ENCODE measurements around the gene SUSD1. TPM values are rescaled to one million over a fixed set of nuclear protein-coding genes. Genes with fewer than 3 reads are reported as not detected.

Gene SUSD1
- polyA plus RNA-seq, 1 donor from 2014 or later, result 2.0 TPM

GRCh38 chr9:112069318-112070169 lies 105.6 kb downstream of the SUSD1 start:
- Histone ChIP-seq H3K79me2 (replicated peaks; ENCODE audit: insufficient read depth, low read length) (no peaks in the 10 kb centered on the region), H3K4me2 (ENCODE audit: low read length) (no peak overlapping the region), H4K20me1 (ENCODE audit: insufficient read depth) (no peaks in the 10 kb centered on the region), H2AFZ (ENCODE audit: low read depth, low read length) (no peak overlapping the region), H3K36me3 (ENCODE audit: insufficient read depth, low read length) (no peaks in the 10 kb centered on the region), H3F3A (ENCODE audit: insufficient read depth, low read length, poor library complexity, severe bottlenecking) (no peaks in the 10 kb centered on the region), H3K9ac (ENCODE audit: low read length) (no peak overlapping the region), H3K9me2 (ENCODE audit: insufficient read depth, low read length) (no peaks in the 10 kb centered on the region), H3K4me3 (ENCODE audit: low read length) (no peak overlapping the region), H3K27me3 (ENCODE audit: insufficient read depth, low read depth, low read length) (no peaks in the 10 kb centered on the region), H3K27ac (ENCODE audit: low read length) (no peak overlapping the region), H3K9me3 (ENCODE audit: low read length) (no peaks in the 10 kb centered on the region)
- TF ChIP-seq POLR2AphosphoS5 (IDR thresholded peaks at IDR 0.05) (no peak), MXI1 (conservative IDR thresholded peaks at IDR 0.05; ENCODE audit: poor library complexity, severe bottlenecking) (no peak), SMC3 (conservative IDR thresholded peaks at IDR 0.05; ENCODE audit: poor library complexity) (no peak), RAD21 (conservative IDR thresholded peaks at IDR 0.05) (no peak), CTCF (IDR thresholded peaks at IDR 0.05; ENCODE audit: poor library complexity, severe bottlenecking) (no peak), EZH2 (IDR thresholded peaks at IDR 0.05; ENCODE audit: borderline replicate concordance, insufficient read depth, low read length, poor library complexity, severe bottlenecking) (no peak), TAF1 (IDR thresholded peaks at IDR 0.05; ENCODE audit: low read depth) (no peak), EP300 (conservative IDR thresholded peaks at IDR 0.05; ENCODE audit: poor library complexity, severe bottlenecking) (no peak)
- TF ChIP-seq, protein P1, sequence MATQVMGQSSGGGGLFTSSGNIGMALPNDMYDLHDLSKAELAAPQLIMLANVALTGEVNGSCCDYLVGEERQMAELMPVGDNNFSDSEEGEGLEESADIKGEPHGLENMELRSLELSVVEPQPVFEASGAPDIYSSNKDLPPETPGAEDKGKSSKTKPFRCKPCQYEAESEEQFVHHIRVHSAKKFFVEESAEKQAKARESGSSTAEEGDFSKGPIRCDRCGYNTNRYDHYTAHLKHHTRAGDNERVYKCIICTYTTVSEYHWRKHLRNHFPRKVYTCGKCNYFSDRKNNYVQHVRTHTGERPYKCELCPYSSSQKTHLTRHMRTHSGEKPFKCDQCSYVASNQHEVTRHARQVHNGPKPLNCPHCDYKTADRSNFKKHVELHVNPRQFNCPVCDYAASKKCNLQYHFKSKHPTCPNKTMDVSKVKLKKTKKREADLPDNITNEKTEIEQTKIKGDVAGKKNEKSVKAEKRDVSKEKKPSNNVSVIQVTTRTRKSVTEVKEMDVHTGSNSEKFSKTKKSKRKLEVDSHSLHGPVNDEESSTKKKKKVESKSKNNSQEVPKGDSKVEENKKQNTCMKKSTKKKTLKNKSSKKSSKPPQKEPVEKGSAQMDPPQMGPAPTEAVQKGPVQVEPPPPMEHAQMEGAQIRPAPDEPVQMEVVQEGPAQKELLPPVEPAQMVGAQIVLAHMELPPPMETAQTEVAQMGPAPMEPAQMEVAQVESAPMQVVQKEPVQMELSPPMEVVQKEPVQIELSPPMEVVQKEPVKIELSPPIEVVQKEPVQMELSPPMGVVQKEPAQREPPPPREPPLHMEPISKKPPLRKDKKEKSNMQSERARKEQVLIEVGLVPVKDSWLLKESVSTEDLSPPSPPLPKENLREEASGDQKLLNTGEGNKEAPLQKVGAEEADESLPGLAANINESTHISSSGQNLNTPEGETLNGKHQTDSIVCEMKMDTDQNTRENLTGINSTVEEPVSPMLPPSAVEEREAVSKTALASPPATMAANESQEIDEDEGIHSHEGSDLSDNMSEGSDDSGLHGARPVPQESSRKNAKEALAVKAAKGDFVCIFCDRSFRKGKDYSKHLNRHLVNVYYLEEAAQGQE (IDR thresholded peaks at IDR 0.05; ENCODE audit: borderline replicate concordance), result no peak

DNA sequence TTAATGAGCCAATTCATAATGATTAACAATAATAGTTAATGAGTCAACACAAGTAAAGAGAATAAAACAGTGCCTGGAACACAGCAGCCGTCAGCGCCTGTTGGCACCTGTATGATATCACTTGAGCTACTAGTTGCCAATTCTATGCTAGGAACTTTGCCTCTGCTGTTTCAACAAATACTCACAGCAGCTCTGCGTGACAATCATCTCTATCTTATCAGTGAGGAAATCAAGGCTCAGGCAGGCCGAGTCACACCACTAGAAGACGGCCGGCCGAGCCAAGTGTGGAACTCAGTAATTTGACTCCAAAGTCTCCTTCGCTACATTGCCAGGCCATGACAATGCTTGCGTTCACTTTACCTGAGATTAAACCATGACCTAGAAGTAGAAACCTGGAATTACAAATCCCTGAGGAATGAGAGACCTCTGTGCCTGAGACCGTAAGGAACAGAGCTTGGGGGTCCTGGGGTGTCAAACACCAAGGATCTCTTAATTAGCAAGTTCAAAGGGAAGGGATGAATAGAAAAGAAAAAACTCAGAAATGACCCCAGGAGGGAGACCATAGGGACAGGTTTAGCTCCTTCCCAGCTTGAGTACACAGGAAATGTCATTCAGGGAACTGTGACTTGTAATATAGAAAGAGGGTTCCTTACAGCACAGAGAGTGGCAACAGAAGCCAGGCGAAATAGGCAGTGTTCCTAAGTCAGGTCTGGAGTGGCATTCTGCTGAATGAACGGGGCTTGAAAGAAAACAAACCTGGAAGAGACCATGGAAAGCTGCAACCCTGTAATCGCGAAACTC lies 109.1 kb downstream of the SUSD1 start:
- Histone ChIP-seq H3K36me3 (ENCODE audit: insufficient read depth, low read length) (no peaks in the 10 kb centered on the region), H3K79me2 (replicated peaks; ENCODE audit: insufficient read depth, low read length) (no peaks in the 10 kb centered on the region), H2AFZ (ENCODE audit: low read depth, low read length) (no peak overlapping the region), H3F3A (ENCODE audit: insufficient read depth, low read length, poor library complexity, severe bottlenecking) (no peaks in the 10 kb centered on the region), H3K4me2 (ENCODE audit: low read length) (no peak overlapping the region), H3K9ac (ENCODE audit: low read length) (no peak overlapping the region), H3K9me2 (ENCODE audit: insufficient read depth, low read length) (no peaks in the 10 kb centered on the region), H3K4me3 (ENCODE audit: low read length) (no peak overlapping the region), H4K20me1 (ENCODE audit: insufficient read depth) (no peaks in the 10 kb centered on the region), H3K27ac (ENCODE audit: low read length) (no peak overlapping the region), H3K27me3 (ENCODE audit: insufficient read depth, low read depth, low read length) (no peaks in the 10 kb centered on the region), H3K9me3 (ENCODE audit: low read length) (no peaks in the 10 kb centered on the region)
- TF ChIP-seq POLR2AphosphoS5 (IDR thresholded peaks at IDR 0.05) (no peak), EP300 (conservative IDR thresholded peaks at IDR 0.05; ENCODE audit: poor library complexity, severe bottlenecking) (no peak), TAF1 (IDR thresholded peaks at IDR 0.05; ENCODE audit: low read depth) (no peak), SMC3 (conservative IDR thresholded peaks at IDR 0.05; ENCODE audit: poor library complexity) (no peak), CTCF (IDR thresholded peaks at IDR 0.05; ENCODE audit: poor library complexity, severe bottlenecking) (no peak), RAD21 (conservative IDR thresholded peaks at IDR 0.05) (no peak), MXI1 (conservative IDR thresholded peaks at IDR 0.05; ENCODE audit: poor library complexity, severe bottlenecking) (no peak), EZH2 (IDR thresholded peaks at IDR 0.05; ENCODE audit: borderline replicate concordance, insufficient read depth, low read length, poor library complexity, severe bottlenecking) (no peak)
- TF ChIP-seq, protein P1 (IDR thresholded peaks at IDR 0.05; ENCODE audit: borderline replicate concordance), result no peak

All from neural cell (in vitro differentiated cells).